Bronchial epithelial cell (primary cell): ENCODE results near the gene MAPT. TPM values are rescaled to one million over a fixed set of nuclear protein-coding genes. Genes with fewer than 3 reads are reported as not detected.

ENCODE experiments used
- DNase-seq: peaks from one replicate; pipeline ENCODE4 v3.0.0-alpha.2; 2010; ENCODE audit warnings: low read depth
- FAIRE-seq: peaks from 2 replicates; lab custom pipeline; 2011; peaks lifted over from hg19 to GRCh38; lab: Jason Lieb, UNC
- H3K27me3 ChIP-seq: 2 replicates; pipeline ENCODE4 v1.5.1; 2011; ENCODE audit warnings: low read length; ENCODE audit not compliant: control insufficient read depth, insufficient read depth
- H3K36me3 ChIP-seq: 2 replicates; pipeline ENCODE4 v1.5.1; 2011; ENCODE audit warnings: low read length; ENCODE audit not compliant: control insufficient read depth, insufficient read depth
- H3K4me3 ChIP-seq: 2 replicates; pipeline ENCODE4 v1.5.1; 2011; ENCODE audit warnings: mild to moderate bottlenecking, low read depth, low read length, control low read depth
- CTCF ChIP-seq: IDR thresholded peaks from 2 replicates; pipeline ENCODE4 v1.5.1; 2011; ENCODE audit warnings: mild to moderate bottlenecking, moderate library complexity, low read length, control low read depth, inconsistent platforms; ENCODE audit not compliant: insufficient read depth, severe bottlenecking
- total RNA-seq: library from RNA; depleted of rRNA; stranded (reverse); fragments of >200 nt; gene quantifications from 2 replicates; pipeline ENCODE4 v1.2.1, GENCODE V29; 2014

Gene MAPT
- total RNA-seq, 1 donor from 2014 or later = 0.26 TPM

- DNase-seq (no peak), FAIRE-seq (no peak)
- TF ChIP-seq CTCF = no peak
- Histone ChIP-seq H3K36me3 (no peaks in the 10 kb centered on the region), H3K27me3 (peaks cover 2% of the 10 kb centered on the region), H3K4me3 (no peak overlapping the region)
Measured at GRCh38 chr17:46007461-46007965, 113.2 kb downstream of the MAPT start.

- H3K4me3 ChIP-seq = no peak overlapping the region
- TF ChIP-seq CTCF = no peak
- no peak for DNase-seq
- H3K36me3 ChIP-seq = no peaks in the 10 kb centered on the region
- FAIRE-seq = no peak
- peaks cover 2% of the 10 kb centered on the region for H3K27me3 ChIP-seq
Measured at GRCh38 chr17:46008591-46008990, 114.2 kb downstream of the MAPT start.

GRCh38 chr17:46009681-46010596, 115.6 kb downstream of the MAPT start:
- Histone ChIP-seq H3K4me3 (no peak overlapping the region), H3K36me3 (no peaks in the 10 kb centered on the region), H3K27me3 (peaks cover 2% of the 10 kb centered on the region)
- TF ChIP-seq CTCF = no peak
- FAIRE-seq (no peak), DNase-seq (no peak)

GRCh38 chr17:46010597-46011186, 116.3 kb downstream of the MAPT start:
- DNase-seq (no peak), FAIRE-seq (no peak)
- no peak overlapping the region for H3K4me3 ChIP-seq
- H3K27me3 ChIP-seq = peaks cover 2% of the 10 kb centered on the region
- TF ChIP-seq CTCF = no peak
- H3K36me3 ChIP-seq = no peaks in the 10 kb centered on the region

GRCh38 chr17:46011711-46012505, 117.6 kb downstream of the MAPT start:
- no peak for DNase-seq
- no peak for FAIRE-seq
- Histone ChIP-seq H3K36me3 (no peaks in the 10 kb centered on the region), H3K4me3 (no peak overlapping the region), H3K27me3 (peaks cover 2% of the 10 kb centered on the region)
- TF ChIP-seq CTCF = no peak
